ENCODE measurements around the gene ASB2. TPM values are rescaled to one million over a fixed set of nuclear protein-coding genes. Genes with fewer than 3 reads are reported as not detected.

Gene ASB2
- total RNA-seq, 1 donor from 2014 or later, result 66.6 TPM

DNA sequence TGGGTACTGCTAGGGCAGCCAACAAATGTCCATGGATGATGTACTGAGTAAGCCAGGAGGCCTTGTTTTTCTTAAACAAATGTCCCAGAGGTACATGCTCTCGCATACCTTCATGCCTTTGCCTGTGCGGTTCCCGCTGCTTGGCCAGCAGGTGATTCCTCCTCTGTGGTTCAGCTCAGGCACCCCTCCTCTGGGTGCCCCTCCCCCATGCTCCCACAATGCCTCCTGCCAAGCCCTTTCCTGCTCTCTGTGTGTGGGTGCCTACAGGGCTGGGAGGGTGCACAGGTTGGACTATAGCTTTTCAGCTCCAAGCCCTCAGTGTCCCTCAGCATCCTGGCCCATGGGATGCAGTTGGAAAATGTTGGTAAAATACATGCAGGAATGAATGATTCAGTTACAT lies 23.5 kb downstream of the ASB2 start:
- intact Hi-C loops (cut with micrococcal nuclease), result no loop called here

DNA sequence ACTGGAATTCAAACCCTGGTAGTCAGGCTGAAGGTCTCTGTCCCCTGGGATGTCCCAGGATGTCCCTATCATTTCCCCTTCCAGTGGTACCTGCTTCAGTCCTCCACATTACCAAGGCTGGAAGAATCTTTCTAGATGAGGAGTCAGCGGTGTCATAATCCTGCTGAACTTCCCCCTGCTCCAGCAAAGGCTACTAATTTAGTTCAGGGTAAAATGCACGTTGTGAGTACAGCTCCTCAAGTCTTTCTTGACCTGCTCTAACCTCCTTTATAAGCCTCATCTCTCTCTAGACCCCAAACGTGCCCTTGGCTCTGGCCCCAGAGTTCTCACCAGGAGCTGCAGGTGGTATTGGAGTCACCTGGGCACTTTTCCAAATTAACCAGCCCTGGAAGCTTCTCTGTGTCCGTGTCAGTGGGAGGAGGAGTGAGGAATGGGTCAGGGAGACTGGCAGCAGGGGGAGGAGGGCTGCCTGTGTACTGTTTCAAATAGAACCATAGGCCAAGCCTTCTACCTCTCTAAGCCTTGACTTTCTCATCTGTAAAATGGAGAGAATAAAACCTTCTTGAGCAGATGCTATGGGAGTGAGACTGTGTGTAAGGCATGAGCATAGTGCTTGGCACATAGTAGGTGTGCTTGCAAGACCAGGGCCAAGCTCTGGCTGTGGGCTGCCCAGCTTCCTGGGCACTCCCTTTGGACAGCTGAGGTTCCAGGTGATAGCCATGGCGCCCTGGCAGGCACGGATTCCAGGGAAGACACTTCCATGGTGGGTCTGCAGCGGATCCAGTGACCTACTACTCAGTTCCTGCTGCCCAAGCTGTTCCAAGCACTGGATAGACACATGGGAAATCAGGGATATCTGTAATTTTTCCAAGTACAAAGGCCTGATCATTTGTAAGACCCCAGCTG lies 24.5 kb downstream of the ASB2 start:
- intact Hi-C loops (cut with micrococcal nuclease), result no loop called here

DNA sequence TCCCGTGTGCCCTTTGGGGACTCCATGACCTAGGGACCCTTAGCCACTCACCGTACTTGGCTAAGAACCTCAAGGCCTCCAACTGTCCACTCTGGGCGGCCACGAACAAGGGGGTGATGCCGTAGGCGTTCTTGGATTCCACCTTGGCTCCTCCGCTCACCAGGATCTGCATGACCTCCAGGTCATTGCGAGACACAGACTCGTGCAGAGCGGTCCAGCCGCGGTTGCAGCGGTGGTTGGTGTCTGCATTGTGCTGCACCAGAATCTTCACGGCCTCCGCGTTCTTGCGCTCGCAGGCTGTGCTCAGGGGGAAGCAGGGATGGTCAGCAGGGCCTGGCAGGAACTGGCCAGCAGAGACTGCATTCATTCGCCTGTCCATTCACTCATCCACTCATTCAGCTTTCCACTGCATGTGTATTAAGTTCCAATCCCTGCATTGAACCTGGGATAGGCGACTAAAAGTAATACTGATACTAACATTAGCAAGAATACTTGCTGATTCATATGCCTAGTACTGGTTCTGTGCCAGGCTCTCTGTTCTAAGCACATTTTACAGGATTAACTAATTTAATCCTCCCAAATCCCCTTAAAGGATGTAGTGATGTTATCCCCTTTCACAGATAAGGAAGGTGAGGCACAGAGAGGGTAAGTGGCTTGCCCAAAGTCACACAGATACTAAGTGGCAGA lies 25.3 kb downstream of the ASB2 start:
- intact Hi-C loops (cut with micrococcal nuclease), result no loop called here

GRCh38 chr14:93949511-93950075 lies 26.8 kb downstream of the ASB2 start:
- intact Hi-C loops (cut with micrococcal nuclease), result no loop called here

- intact Hi-C loops (cut with micrococcal nuclease), result no loop called here
These were observed 29.1 kb downstream of the ASB2 start for GRCh38 chr14:93947282-93947681.

DNA sequence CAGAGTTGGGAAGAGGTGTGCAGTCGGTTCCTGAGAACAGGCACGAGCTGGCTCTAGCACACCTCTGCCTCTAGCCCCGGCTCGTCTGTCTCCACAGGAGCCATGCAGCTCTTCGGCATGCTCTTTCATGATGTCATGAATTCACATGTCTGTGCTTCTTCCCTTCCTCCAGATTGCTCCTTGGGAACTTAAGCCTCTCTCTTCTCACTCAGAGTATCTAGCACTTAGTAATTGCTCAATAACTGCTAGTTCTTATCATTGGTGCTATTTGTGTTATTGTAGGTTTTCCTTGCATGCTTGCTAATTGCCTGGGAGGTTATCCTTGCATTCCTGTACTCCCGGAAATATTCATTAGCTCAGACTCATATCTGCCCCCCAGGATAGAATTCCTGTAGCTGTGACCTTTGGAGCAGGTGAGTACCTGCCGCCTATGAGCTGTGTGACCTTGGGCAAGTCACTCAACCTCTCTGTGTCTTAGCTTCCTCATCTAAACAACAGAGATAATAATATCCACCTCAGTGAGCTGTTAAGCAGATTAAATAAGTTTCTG lies 29.8 kb downstream of the ASB2 start:
- intact Hi-C loops (cut with micrococcal nuclease), result no loop called here

DNA sequence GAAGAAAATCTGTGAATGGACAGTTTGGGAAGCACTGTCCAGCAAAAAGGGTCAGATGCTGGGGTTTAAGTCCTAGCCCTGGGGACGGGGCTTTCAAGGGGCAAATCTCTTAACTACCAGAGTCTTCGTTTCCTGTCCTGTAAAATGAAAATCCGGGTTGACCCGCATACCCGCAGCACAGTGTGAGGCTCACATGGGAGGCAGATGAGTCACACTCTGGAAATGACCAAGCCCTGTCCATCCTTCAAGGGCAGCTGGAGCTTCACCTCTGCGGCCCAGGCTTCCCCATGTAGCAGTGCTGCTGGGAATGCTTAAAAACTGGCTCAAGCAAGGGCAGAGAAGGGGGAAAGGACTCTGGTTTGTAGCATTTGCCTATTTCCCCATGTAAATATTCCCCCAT lies 30.3 kb downstream of the ASB2 start:
- intact Hi-C loops (cut with micrococcal nuclease), result no loop called here

GRCh38 chr14:93945070-93945399 lies 31.3 kb downstream of the ASB2 start:
- intact Hi-C loops (cut with micrococcal nuclease), result no loop called here

GRCh38 chr14:93944348-93945069 lies 31.9 kb downstream of the ASB2 start:
- intact Hi-C loops (cut with micrococcal nuclease), result no loop called here

DNA sequence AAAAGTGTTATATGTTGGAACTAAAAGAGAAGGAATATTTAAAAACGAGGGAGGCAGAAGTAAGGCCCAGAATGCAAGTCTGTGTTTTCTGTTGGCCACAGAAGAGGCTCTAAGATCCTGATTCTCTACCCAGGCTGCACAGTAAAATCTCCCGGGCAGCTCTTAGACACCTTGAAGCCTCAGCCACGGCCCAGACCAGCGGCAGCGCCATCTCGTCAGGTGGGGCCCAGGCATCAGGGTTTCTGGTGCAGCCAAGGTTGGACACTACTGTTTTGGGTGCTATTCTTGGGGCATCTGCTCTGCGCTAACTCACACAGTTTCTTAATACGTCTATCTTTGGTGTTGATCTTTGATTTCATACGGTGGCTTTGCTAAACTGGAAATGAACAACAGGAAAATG lies 32.4 kb downstream of the ASB2 start:
- intact Hi-C loops (cut with micrococcal nuclease), result no loop called here

DNA sequence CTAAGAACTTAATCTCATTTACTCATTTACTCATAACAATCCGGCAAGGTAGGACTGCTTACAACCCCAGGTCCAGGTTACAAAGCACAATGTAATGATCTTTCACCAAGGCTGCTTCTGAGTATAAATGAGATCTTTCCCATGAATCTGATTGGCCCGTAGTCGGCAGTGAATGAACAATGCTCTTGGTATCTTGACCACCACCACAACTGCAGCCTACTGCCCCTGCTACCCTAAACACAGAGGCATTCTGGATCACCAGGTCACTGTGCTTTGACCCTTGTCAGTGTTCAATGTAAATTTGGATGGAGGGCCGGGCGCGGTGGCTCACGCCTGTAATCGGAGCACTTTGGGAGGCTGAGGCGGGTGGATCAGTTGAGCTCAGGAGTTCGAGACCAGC lies 33.3 kb downstream of the ASB2 start:
- intact Hi-C loops (cut with micrococcal nuclease), result no loop called here

- intact Hi-C loops (cut with micrococcal nuclease), result no loop called here
These were observed 35.0 kb downstream of the ASB2 start for GRCh38 chr14:93941293-93941910.

GRCh38 chr14:93940437-93940836 lies 35.9 kb downstream of the ASB2 start:
- intact Hi-C loops (cut with micrococcal nuclease), result loop anchor here (1.0 kb wide), 1 partner anchor 14 kb away; no protein-coding TSS in a partner anchor

DNA sequence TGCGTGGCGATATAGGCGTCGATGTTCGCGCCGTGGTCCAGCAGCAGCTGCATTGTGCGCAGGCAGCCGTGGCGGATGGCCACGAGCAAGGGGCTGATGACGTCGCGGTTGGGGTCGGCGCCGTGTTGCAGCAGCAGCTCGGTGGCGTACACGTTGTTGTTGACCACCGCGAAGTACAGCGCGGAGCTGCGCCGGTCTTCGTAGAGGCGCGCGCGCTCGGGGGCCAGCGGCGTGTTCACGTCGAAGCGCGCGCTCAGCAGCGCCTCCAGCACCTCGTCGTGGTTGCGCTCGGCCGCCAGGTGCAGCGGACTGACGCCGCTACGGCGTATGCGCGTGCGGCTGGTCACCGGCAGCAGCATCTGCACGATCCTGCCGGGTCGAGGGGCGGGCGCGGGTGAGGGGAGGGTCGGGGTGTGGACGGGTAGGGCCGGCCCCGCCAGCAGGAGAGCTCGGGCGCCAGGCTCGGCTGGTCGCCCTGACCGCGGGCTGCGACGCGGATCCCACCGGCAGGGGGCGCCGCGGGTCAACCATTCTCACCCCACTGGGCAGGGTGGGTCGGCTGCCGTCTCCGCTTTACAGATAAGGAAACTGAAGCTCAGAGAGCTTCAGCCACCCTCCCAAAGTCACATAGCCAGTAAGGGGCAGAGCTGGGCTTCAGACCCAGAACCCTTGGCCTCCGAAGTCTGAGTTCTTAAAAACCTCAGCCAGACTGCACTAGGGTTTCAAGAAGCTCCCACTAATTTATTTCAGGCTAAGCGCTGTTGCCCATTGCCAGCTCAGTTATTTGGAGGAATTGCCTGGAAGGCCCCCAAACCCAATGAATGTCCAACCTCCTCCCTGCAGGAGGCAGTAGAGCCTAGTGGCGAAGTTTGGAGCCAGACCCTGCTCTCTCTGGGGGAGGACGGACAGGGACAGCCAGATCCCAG lies 36.8 kb downstream of the ASB2 start:
- intact Hi-C loops (cut with micrococcal nuclease), result loop anchor here (1.0 kb wide), 12 partner anchors 15 to 241 kb away; partner anchors contain the start of genes ASB2, DDX24, IFI27L1 and OTUB2

DNA sequence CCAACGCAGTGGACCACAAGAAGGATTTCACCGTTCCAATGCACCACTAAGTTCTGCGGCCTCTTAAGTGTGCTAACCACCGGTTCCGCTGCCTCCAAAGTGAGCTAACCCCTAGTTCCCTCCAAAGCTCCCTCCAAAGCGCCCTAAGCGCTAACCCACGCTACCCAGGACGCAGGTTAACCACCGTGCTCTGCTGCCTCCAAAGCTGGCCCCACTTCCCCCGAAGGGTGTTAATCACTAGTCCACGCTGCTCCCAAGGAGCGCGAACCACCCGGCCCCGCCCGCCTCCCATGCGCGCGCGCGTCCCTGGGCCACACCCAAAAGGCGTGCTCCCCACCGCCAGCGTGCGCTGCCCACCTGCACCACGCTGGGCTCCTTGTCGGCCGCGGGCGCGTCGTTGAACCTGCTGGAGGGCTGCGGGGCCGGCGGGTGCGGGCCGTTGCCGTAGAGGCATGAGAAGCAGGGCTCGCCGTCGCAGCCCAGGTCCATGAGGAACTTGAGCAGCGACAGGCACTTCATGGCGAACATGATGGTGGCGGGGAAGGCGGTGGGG lies 37.5 kb downstream of the ASB2 start:
- intact Hi-C loops (cut with micrococcal nuclease), result loop anchor here (1.0 kb wide), 11 partner anchors 20 to 241 kb away; partner anchors contain the start of genes ASB2, DDX24, IFI27L1 and OTUB2

GRCh38 chr14:93937519-93937918 lies 38.9 kb downstream of the ASB2 start:
- intact Hi-C loops (cut with micrococcal nuclease), result no loop called here

DNA sequence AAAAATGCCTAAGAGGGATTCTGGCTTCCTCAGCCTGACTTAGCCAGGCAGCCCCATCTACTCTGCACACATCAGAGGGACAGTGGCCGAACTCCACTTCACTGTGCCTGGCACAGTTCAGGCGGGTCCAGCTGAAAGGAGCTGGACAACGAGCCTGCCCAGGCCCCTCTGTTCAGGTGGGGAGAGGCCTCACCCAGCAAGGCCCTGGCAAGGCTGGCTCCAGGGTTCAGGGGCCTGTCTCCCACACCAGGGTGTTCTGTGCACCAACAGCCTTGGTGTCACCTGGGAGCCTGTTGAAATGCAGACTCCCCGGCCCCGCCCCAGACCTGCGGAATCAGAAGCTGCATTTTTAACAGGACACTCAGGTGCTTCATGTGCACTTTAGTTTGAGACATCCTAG lies 39.4 kb downstream of the ASB2 start:
- intact Hi-C loops (cut with micrococcal nuclease), result no loop called here

- intact Hi-C loops (cut with micrococcal nuclease), result no loop called here
These were observed 40.1 kb downstream of the ASB2 start for GRCh38 chr14:93936245-93936644.

- intact Hi-C loops (cut with micrococcal nuclease), result no loop called here
These were observed 41.2 kb downstream of the ASB2 start for GRCh38 chr14:93935213-93935612.

Data from T-helper 1 cell treated with Interleukin-12 subunit alpha and Interleukin-12 subunit beta and Interleukin-4 antibody, amounts not matched to agents 30 ng/mL and 1 ng/mL, for 36 hours (primary cell).